ENCODE measurements around the gene MAPK1IP1L.

MAPK1IP1L gene

DNA sequence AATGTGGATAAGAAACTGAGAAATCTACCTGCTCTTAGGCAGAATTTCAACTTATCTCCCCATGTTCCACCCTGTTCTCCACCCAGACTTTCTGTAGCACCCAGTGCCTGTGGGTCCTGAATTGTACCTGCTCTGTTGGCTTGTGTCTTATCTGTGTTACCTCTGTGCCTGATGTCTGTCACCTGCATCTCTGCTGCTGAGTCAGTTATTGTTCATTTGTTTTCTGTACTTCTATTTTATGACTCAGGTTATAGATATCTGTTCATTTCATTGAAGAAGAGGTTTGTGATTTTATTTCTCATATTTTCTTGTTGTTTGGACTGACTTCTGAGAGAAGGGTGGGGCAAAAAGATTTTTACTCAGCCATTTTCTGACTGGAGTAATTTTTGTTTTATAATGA is 12.7 kb upstream of the MAPK1IP1L start:
- FAIRE-seq = no peak
- DNase-seq (ENCODE audit: insufficient read length) = no peak
- TF ChIP-seq POLR2AphosphoS5 (IDR thresholded peaks at IDR 0.05; ENCODE audit: low read depth, low read length) = no peak
- no peak for TF ChIP-seq TAF1 (IDR thresholded peaks at IDR 0.05; ENCODE audit: borderline replicate concordance, low read depth, low read length)
- TF ChIP-seq POLR2A (IDR thresholded peaks at IDR 0.05; ENCODE audit: low read depth, low read length) = no peak

- no peak for DNase-seq (ENCODE audit: insufficient read length)
- TF ChIP-seq POLR2AphosphoS5 (IDR thresholded peaks at IDR 0.05; ENCODE audit: low read depth, low read length) = 0 out of 2 replicates have a peak, but pooled peaks have one; percentile 17
- TF ChIP-seq TAF1 (IDR thresholded peaks at IDR 0.05; ENCODE audit: borderline replicate concordance, low read depth, low read length) = no peak
- FAIRE-seq = no peak
Measured at GRCh38 chr14:55043528-55043927, 7.9 kb upstream of the MAPK1IP1L start.

DNA sequence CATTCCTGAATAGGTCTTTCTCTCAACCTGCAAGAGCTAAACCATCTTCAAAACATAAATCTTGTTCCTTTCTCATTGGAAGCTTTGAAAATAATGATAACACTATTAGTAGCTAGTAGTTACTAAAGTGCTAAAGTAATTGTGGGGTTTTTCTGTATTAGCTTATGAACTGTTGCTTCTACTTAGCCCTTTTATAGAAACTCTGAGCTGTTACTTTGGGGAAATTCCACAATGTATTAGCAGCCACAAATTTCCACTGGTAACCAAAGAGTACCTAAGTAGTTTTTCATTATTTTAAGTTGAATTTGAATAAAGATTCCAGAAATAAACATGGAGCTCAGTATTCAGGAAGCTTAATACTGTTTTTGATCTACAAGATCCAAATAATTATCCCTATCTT is 6.4 kb upstream of the MAPK1IP1L start:
- no peak for DNase-seq (ENCODE audit: insufficient read length)
- TF ChIP-seq TAF1 (IDR thresholded peaks at IDR 0.05; ENCODE audit: borderline replicate concordance, low read depth, low read length) (no peak), POLR2A (IDR thresholded peaks at IDR 0.05; ENCODE audit: low read depth, low read length) (no peak), POLR2AphosphoS5 (IDR thresholded peaks at IDR 0.05; ENCODE audit: low read depth, low read length) (no peak)
- peak; percentile 63 for FAIRE-seq

DNA sequence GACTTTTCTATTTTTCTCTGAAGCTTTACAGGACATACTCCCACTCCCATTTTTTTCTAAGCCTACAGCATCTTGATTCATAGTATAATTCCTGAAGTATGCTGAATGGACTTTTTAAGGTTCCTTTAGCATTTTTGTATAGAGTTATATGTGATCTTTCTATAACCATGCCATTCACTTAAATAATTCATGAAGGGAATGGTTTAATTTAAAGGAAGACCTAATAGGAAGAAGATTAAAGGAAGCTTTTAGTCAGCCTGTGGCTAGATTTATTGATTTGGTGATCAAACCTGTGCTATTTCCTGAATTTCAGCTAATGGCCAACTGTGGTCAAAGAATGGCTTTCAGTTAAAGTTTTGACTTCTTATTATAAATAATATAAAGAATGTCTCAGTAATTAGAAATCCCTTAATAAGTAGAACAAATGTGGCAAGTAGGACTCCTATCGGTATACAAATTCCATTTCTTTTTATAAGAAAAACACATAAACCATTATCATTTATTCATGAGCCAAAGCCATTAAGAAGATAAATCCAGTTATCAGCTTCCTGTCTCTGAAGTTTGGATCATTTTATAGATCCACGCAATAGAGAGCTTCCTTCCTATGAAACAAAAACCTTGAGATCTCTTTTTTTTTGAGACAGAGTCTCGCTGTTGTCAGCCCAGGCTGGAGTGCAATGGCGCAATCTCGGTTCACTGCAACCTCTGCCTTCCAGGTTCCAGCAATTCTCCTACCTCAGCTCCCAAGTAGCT is 4.0 kb upstream of the MAPK1IP1L start:
- FAIRE-seq = no peak
- DNase-seq (ENCODE audit: insufficient read length) = no peak
- TF ChIP-seq POLR2AphosphoS5 (IDR thresholded peaks at IDR 0.05; ENCODE audit: low read depth, low read length) (no peak), POLR2A (IDR thresholded peaks at IDR 0.05; ENCODE audit: low read depth, low read length) (no peak), TAF1 (IDR thresholded peaks at IDR 0.05; ENCODE audit: borderline replicate concordance, low read depth, low read length) (no peak)

GRCh38 chr14:55048900-55049436 is 2.5 kb upstream of the MAPK1IP1L start:
- FAIRE-seq = no peak
- TF ChIP-seq POLR2A (IDR thresholded peaks at IDR 0.05; ENCODE audit: low read depth, low read length) = no peak
- no peak for TF ChIP-seq POLR2AphosphoS5 (IDR thresholded peaks at IDR 0.05; ENCODE audit: low read depth, low read length)
- TF ChIP-seq TAF1 (IDR thresholded peaks at IDR 0.05; ENCODE audit: borderline replicate concordance, low read depth, low read length) = no peak
- no peak for DNase-seq (ENCODE audit: insufficient read length)

- FAIRE-seq (no peak), DNase-seq (ENCODE audit: insufficient read length) (no peak)
- TF ChIP-seq POLR2A (IDR thresholded peaks at IDR 0.05; ENCODE audit: low read depth, low read length) (no peak), TAF1 (IDR thresholded peaks at IDR 0.05; ENCODE audit: borderline replicate concordance, low read depth, low read length) (no peak), POLR2AphosphoS5 (IDR thresholded peaks at IDR 0.05; ENCODE audit: low read depth, low read length) (no peak)
Measured at GRCh38 chr14:55051165-55051422, 353 bp upstream of the MAPK1IP1L start.

DNA sequence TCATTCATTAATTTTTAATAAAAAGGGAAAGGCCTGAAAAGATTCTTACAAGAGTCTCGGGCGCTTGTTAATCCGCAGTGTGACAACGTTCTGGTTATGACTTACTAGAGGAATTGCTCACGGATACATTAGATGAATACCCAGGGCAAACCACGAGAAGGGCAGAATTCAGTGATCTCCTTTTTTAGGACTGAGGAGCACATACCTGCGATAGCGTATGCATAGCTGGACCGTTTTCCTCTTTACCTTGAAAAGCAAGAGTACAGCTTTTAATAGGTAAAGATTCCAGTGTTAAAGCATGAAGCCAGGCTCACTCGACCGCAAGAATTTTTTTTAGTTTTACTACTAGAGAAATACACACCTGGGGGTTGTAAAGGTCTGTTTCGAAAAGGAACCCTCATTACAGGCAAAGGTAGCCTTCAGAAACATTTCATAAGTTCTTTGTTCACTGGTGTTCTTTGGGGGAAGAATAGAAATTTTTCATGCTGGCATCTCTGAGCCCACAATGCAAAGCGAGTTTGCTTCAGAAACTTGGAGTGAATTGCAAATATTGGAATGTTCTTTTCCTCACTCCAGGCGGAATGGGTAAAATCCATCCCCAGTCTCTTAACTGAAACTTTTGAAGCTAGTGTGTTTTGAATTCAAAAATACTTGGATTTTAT is 953 bp downstream of the MAPK1IP1L start:
- TF ChIP-seq TAF1 (IDR thresholded peaks at IDR 0.05; ENCODE audit: borderline replicate concordance, low read depth, low read length) (no peak), POLR2AphosphoS5 (IDR thresholded peaks at IDR 0.05; ENCODE audit: low read depth, low read length) (no peak), POLR2A (IDR thresholded peaks at IDR 0.05; ENCODE audit: low read depth, low read length) (no peak)
- FAIRE-seq = peak; percentile 54
- DNase-seq (ENCODE audit: insufficient read length) = no peak

- FAIRE-seq (no peak), DNase-seq (ENCODE audit: insufficient read length) (no peak)
- no peak for TF ChIP-seq TAF1 (IDR thresholded peaks at IDR 0.05; ENCODE audit: borderline replicate concordance, low read depth, low read length)
- TF ChIP-seq POLR2AphosphoS5 (IDR thresholded peaks at IDR 0.05; ENCODE audit: low read depth, low read length) = 0 out of 2 replicates have a peak, but pooled peaks have one; percentile 11
Measured at GRCh38 chr14:55053018-55053417, 1.6 kb downstream of the MAPK1IP1L start.

GRCh38 chr14:55053500-55053899 is 2.1 kb downstream of the MAPK1IP1L start:
- FAIRE-seq = no peak
- DNase-seq (ENCODE audit: insufficient read length) = no peak
- TF ChIP-seq TAF1 (IDR thresholded peaks at IDR 0.05; ENCODE audit: borderline replicate concordance, low read depth, low read length) = no peak
- TF ChIP-seq POLR2AphosphoS5 (IDR thresholded peaks at IDR 0.05; ENCODE audit: low read depth, low read length) = no peak
- TF ChIP-seq POLR2A (IDR thresholded peaks at IDR 0.05; ENCODE audit: low read depth, low read length) = no peak

DNA sequence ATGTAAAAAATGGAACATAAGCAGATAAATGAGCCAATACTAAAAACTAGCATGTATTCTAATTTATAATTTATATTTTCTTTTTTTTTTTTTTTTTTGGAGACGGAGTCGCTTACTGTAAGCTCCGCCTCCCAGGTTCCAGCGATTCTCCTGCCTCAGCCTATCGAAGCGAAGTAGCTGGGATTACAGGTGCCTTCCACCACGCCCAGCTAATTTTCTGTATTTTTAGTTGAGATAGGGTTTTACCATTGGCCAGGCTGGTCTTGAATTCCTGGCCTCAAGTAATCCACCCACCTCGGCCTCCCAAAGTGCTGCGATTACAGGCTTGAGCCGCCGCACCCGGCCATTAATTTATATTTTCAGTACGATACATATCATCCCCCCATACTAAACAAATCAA is 2.7 kb downstream of the MAPK1IP1L start:
- no peak for FAIRE-seq
- TF ChIP-seq TAF1 (IDR thresholded peaks at IDR 0.05; ENCODE audit: borderline replicate concordance, low read depth, low read length) = no peak
- TF ChIP-seq POLR2A (IDR thresholded peaks at IDR 0.05; ENCODE audit: low read depth, low read length) = no peak; the same call in 1 of the 2 replicates
- no peak for TF ChIP-seq POLR2AphosphoS5 (IDR thresholded peaks at IDR 0.05; ENCODE audit: low read depth, low read length)
- DNase-seq (ENCODE audit: insufficient read length) = no peak

DNA sequence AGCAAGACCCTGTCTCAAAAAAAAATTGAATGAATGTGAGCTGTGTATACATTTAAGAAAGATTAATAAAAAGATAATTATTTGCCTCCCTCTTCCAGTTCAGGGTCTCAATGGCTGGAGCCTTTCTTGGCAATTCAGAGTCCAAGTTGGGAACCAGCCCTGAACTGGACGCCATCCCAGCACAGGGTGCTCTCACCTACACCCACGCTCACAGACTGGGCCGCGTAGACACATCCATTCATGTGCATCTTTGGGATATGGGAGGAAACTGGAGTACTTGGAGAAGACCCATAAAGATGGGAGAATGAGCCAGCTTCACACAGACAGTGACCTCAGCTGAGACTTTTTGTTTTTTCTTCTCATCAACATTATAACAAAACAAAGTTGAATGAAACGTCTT is 6.5 kb downstream of the MAPK1IP1L start:
- FAIRE-seq = no peak
- no peak for DNase-seq (ENCODE audit: insufficient read length)
- TF ChIP-seq TAF1 (IDR thresholded peaks at IDR 0.05; ENCODE audit: borderline replicate concordance, low read depth, low read length) = no peak

- FAIRE-seq = no peak
- DNase-seq (ENCODE audit: insufficient read length) = no peak
- TF ChIP-seq POLR2AphosphoS5 (IDR thresholded peaks at IDR 0.05; ENCODE audit: low read depth, low read length) (no peak), POLR2A (IDR thresholded peaks at IDR 0.05; ENCODE audit: low read depth, low read length) (peak; percentile 25; the same call in 1 of the 2 replicates)
Measured at GRCh38 chr14:55059333-55059732, 7.9 kb downstream of the MAPK1IP1L start.

All from GM12892 (cell line).